GM12878 (cell line): ENCODE data around the gene UBE2C. TPM values are rescaled to one million over a fixed set of nuclear protein-coding genes. Genes with fewer than 3 reads are reported as not detected.

Source experiments
- ATAC-seq: fragments of 200-7000 bp; cut with Tn5 transposase; 3 replicates; pipeline ENCODE4 v1.9.1; 2020; ENCODE audit warnings: mild to moderate bottlenecking, moderate library complexity
- BruUV-seq: library from RNA; stranded (reverse); fragments of 400-500 nt; replicated peaks from 2 replicates; lab custom pipeline; 2021; lab: Mats Ljungman, UMichigan
- CTCF ChIA-PET: fragments of 300-600 bp; sonication (Branson Sonifier 250); formaldehyde crosslinking; extraction: SDS; loops from one replicate; lab custom pipeline; 2021; ENCODE audit warnings: inconsistent platforms; lab: Yijun Ruan, JAX
- POLR2A ChIA-PET: fragments of 350-600 bp; formaldehyde crosslinking; extraction: SDS; loops from one replicate; lab custom pipeline; 2021; ENCODE audit warnings: inconsistent platforms; lab: Charles Lee
- RAD21 ChIA-PET: fragments of 300-600 bp; sonication (Branson Sonifier 250); formaldehyde crosslinking; loops from one replicate; lab custom pipeline; 2023; ENCODE audit warnings: antibody characterized with exemption; ENCODE audit not compliant: unreplicated experiment; lab: Charles Lee
- SMC1A ChIA-PET: fragments of 300-600 bp; sonication (Branson Sonifier 250); formaldehyde crosslinking; loops from one replicate; lab custom pipeline; 2023; ENCODE audit not compliant: unreplicated experiment, uncharacterized antibody; lab: Charles Lee
- DNase-seq: peaks from one replicate; pipeline ENCODE4 v3.0.0-alpha.2; 2011; ENCODE audit warnings: low read depth, low spot score
- FAIRE-seq: peaks from 3 replicates; lab custom pipeline; 2011; peaks lifted over from hg19 to GRCh38; lab: Jason Lieb, UNC
- H2AFZ ChIP-seq: 2 replicates; pipeline ENCODE4 v1.6.0; 2011; ENCODE audit warnings: low read depth, low read length, control low read depth; ENCODE audit not compliant: control insufficient read depth
- H3K27ac ChIP-seq: 2 replicates; pipeline ENCODE4 v1.5.1; 2011; ENCODE audit warnings: control low read depth; ENCODE audit not compliant: control insufficient read depth, insufficient read depth
- H3K27me3 ChIP-seq, 2 experiments: replicated peaks in 1 of 2; 2 replicates each; pipeline versions ENCODE4 v1.6.0 to v1.6.1; 2011; ENCODE audit warnings: low read length in 1 of 2; ENCODE audit not compliant: control insufficient read depth in 2 of 2, insufficient read depth in 2 of 2
- H3K36me3 ChIP-seq, 2 experiments: 2 replicates each; pipeline ENCODE4 v1.5.1; 2011; ENCODE audit warnings: low read length in 1 of 2; ENCODE audit not compliant: control insufficient read depth in 2 of 2, insufficient read depth in 2 of 2
- H3K4me1 ChIP-seq: 2 replicates; pipeline ENCODE4 v1.6.1; 2011; ENCODE audit warnings: mild to moderate bottlenecking, low read length, moderate library complexity, mixed read lengths; ENCODE audit not compliant: control insufficient read depth, insufficient read depth
- H3K4me2 ChIP-seq: 2 replicates; pipeline ENCODE4 v1.6.0; 2011; ENCODE audit warnings: control low read depth; ENCODE audit not compliant: control insufficient read depth, insufficient read depth
- H3K4me3 ChIP-seq: fragments of 200-600 bp; sonication (generic); 2 replicates; pipeline ENCODE4 v1.5.1; 2016
- H3K79me2 ChIP-seq: 2 replicates; pipeline ENCODE4 v1.6.0; 2011; ENCODE audit warnings: low read length; ENCODE audit not compliant: control insufficient read depth, insufficient read depth
- H3K9ac ChIP-seq: 2 replicates; pipeline ENCODE4 v1.8.0; 2011; ENCODE audit warnings: low read length, control low read depth, mixed read lengths; ENCODE audit not compliant: control insufficient read depth, insufficient read depth
- H3K9me3 ChIP-seq: replicated peaks from 3 replicates; pipeline ENCODE4 v1.5.1; 2011; ENCODE audit warnings: mild to moderate bottlenecking, low read length; ENCODE audit not compliant: control insufficient read depth, insufficient read depth
- H4K20me1 ChIP-seq: 2 replicates; pipeline ENCODE4 v1.6.0; 2011; ENCODE audit not compliant: control insufficient read depth, insufficient read depth
- CHD4 ChIP-seq: fragments of 200-600 bp; sonication (generic); IDR thresholded peaks from 2 replicates; pipeline ENCODE4 v1.6.1; 2016; ENCODE audit warnings: mild to moderate bottlenecking
- CREB1 ChIP-seq: IDR thresholded peaks from 2 replicates; pipeline ENCODE4 v1.6.1; 2012; ENCODE audit warnings: low read depth, mild to moderate bottlenecking, inconsistent platforms
- HDGF ChIP-seq: fragments of 450-650 bp; IDR thresholded peaks from 2 replicates; pipeline ENCODE4 v1.6.1; 2016; ENCODE audit warnings: antibody characterized with exemption
- IRF4 ChIP-seq: IDR thresholded peaks from 2 replicates; pipeline ENCODE4 v1.6.1; 2011; ENCODE audit warnings: low read depth, low read length
- JUNB ChIP-seq: IDR thresholded peaks from 2 replicates; pipeline ENCODE4 v1.6.1; 2016; ENCODE audit warnings: antibody characterized with exemption, mild to moderate bottlenecking
- JUND ChIP-seq: IDR thresholded peaks from 2 replicates; pipeline ENCODE4 v1.6.1; 2012; ENCODE audit warnings: low read depth, mild to moderate bottlenecking, low read length, improper control_type of control experiment, moderate library complexity
- MTA3 ChIP-seq: IDR thresholded peaks from 2 replicates; pipeline ENCODE4 v1.6.1; 2012; ENCODE audit warnings: low read length, inconsistent platforms, borderline replicate concordance
- NFXL1 ChIP-seq: fragments of 450-650 bp; IDR thresholded peaks from 2 replicates; pipeline ENCODE4 v1.6.1; 2017; ENCODE audit warnings: antibody characterized with exemption, mild to moderate bottlenecking, borderline replicate concordance
- NRF1 ChIP-seq: conservative IDR thresholded peaks from 2 replicates; pipeline ENCODE4 v1.6.1; 2011; ENCODE audit warnings: mild to moderate bottlenecking, low read depth, low read length, improper control_type of control experiment
- POLR2A ChIP-seq: IDR thresholded peaks from 2 replicates; pipeline ENCODE4 v1.6.1; 2011; ENCODE audit warnings: low read depth, mild to moderate bottlenecking, low read length
- SIX5 ChIP-seq: IDR thresholded peaks from 2 replicates; pipeline ENCODE4 v1.6.1; 2011; ENCODE audit warnings: mild to moderate bottlenecking, low read depth, low read length, moderate library complexity; ENCODE audit not compliant: severe bottlenecking
- SMAD5 ChIP-seq: IDR thresholded peaks from 2 replicates; pipeline ENCODE4 v1.6.1; 2016; ENCODE audit warnings: antibody characterized with exemption, low read depth
- SRF ChIP-seq, 2 experiments: IDR thresholded peaks; 2 replicates each; pipeline ENCODE4 v1.6.1; 2011; ENCODE audit warnings: low read depth in 2 of 2, low read length in 2 of 2, mild to moderate bottlenecking in 1 of 2, moderate library complexity in 1 of 2
- TCF3 ChIP-seq: IDR thresholded peaks from 2 replicates; pipeline ENCODE4 v1.6.1; 2012; ENCODE audit warnings: low read depth, mild to moderate bottlenecking, low read length, borderline replicate concordance; ENCODE audit not compliant: insufficient read depth
- ZNF24 ChIP-seq: fragments of 450-650 bp; IDR thresholded peaks from 2 replicates; pipeline ENCODE4 v1.6.1; 2017; ENCODE audit warnings: antibody characterized with exemption, mild to moderate bottlenecking
- ZSCAN29 ChIP-seq: fragments of 450-650 bp; IDR thresholded peaks from 2 replicates; pipeline ENCODE4 v1.6.1; 2017; ENCODE audit warnings: mild to moderate bottlenecking, moderate library complexity
- WGBS: methylation state at CpG from one replicate; pipeline ENCODE4 v1.1.6; 2016; ENCODE audit warnings: low lambda C conversion rate; ENCODE audit not compliant: insufficient replicate concordance, insufficient coverage; ENCODE audit errors: missing lambda C conversion rate; 5-methylcytosine and 5-hydroxymethylcytosine counted together
- in situ Hi-C: fragments of 300-500 bp; cut with MboI; formaldehyde crosslinking; loops from 9 replicates; pipeline ENCODE4 v1.14.3; 2018; ENCODE audit warnings: mixed read lengths
- intact Hi-C: fragments of 100-400 bp; cut with micrococcal nuclease; formaldehyde crosslinking; loops from one replicate; pipeline ENCODE4 v1.14.2; 2022; ENCODE audit not compliant: unreplicated experiment
- polyA plus RNA-seq, 11 experiments: library from polyadenylated mRNA; depleted of rRNA in 4 of 11; unstranded in 6 of 11; stranded (reverse) in 5 of 11; fragments of >200 nt; fragmentation: Nextera tagmentation in 4 of 11; fragmentation: Illumina TruSeq in 1 of 11; extraction: Ambion mirVana in 4 of 11; extraction: Trizol in 1 of 11; gene quantifications; 1 replicate in 1 of 11; 2 replicates in 10 of 11; pipeline versions ENCODE4 v1.2.1 to v1.2.3, GENCODE V29; 2011 to 2016; ENCODE audit warnings: inconsistent platforms in 2 of 11, missing spikeins in 2 of 11, low read depth in 1 of 11
- total RNA-seq, 4 experiments: library from RNA; depleted of rRNA in 3 of 4; stranded (reverse); fragments of >200 nt in 3 of 4; fragmentation: Illumina TruSeq in 1 of 4; extraction: Trizol in 1 of 4; gene quantifications; 2 replicates each; pipeline versions ENCODE4 v1.2.1 to v1.2.3, GENCODE V29; 2013 to 2021
- TF ChIP-seq, protein P1 (sequence below): IDR thresholded peaks from 2 replicates; pipeline ENCODE4 v1.6.1; 2011; ENCODE audit warnings: low read depth, mild to moderate bottlenecking, low read length, moderate library complexity, borderline replicate concordance; ENCODE audit errors: extremely low read depth
- TF ChIP-seq, protein P2 (sequence below): IDR thresholded peaks from 2 replicates; pipeline ENCODE4 v1.6.1; 2011; ENCODE audit warnings: low read depth, low read length, improper control_type of control experiment, borderline replicate concordance
- TF ChIP-seq, protein P3 (sequence below), 3 experiments: IDR thresholded peaks in 2 of 3; conservative IDR thresholded peaks in 1 of 3; 2 replicates each; pipeline ENCODE4 v1.5.1; 2011; ENCODE audit warnings: low read depth in 3 of 3, low read length in 3 of 3, mild to moderate bottlenecking in 3 of 3, control low read depth in 2 of 3, moderate library complexity in 2 of 3, inconsistent platforms in 1 of 3, mixed read lengths in 1 of 3; ENCODE audit not compliant: control insufficient read depth in 2 of 3, insufficient read depth in 1 of 3; ENCODE audit errors: extremely low read depth in 1 of 3
- TF ChIP-seq, protein P4 (sequence below): fragments of 450-650 bp; IDR thresholded peaks from 2 replicates; pipeline ENCODE4 v1.6.1; 2017; ENCODE audit warnings: borderline replicate concordance

Gene UBE2C
- total and polyA plus RNA-seq, 10 of the 15 experiments (the other 5 are each of a cell fraction or from before 2014, with no cell fraction given) = 86.2 to 412 (median 176) TPM

DNA sequence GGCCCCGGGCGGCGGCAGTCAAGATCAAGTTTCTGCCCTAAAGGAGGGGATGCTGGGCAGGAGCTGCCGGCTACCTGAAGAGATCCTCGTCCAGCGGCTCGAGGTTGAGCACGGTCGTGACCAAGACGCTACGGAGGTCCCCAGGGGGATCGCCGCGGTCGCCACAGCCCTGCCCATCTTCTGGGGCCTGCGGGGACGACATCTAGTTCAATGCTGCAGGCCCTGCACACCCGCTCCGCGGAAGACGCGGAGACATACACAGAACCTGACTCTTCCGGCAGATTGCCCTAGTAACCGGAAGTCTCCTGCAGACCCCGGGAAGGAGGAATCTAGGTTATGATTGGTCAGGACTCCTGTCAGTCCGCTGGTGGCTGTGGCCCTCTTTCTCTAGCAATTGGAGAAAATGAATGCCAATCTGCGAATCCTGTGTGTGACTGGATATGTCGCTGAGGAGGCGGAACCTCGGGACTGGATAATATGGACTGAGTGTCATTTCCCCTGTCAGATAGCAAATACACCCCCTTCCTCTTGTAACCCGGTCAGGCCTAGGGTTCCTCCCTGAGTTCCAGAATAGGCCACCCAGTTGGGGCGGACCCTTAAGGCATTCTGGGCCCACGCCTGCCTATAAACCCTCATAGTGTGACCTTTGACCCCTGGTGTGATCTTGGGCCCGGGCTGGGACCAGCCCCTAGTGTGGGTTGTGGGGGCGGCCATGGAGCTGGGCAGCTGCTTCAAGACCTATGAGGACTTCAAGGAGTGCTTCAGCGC, 44.9 kb downstream of the UBE2C start, which contains the start of the genes ACOT8 and ZSWIM3:
ACOT8 (minus strand) TSS at position 279 of the 768 bp plus-strand sequence; CDS start at position 202, 77 bp downstream.
ZSWIM3 (plus strand) TSS at position 501 of the 768 bp plus-strand sequence; CDS start at position 713, 212 bp downstream.
- POLR2A ChIA-PET = interaction anchor here (0.7 to 2.3 kb wide), 11 partner anchors 24 to 1594 kb away, joined by 3 to 16 read pairs (median 4); partner anchors contain the start of genes CTSA, NEURL2, PCIF1 and UBE2C
- FAIRE-seq = peak; percentile 97
- no TSS peak for BruUV-seq
- TF ChIP-seq, protein P1, sequence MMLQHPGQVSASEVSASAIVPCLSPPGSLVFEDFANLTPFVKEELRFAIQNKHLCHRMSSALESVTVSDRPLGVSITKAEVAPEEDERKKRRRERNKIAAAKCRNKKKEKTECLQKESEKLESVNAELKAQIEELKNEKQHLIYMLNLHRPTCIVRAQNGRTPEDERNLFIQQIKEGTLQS = no peak
- TF ChIP-seq CHD4 (no peak), NFXL1 (no peak), SMAD5 (peak; percentile 68), HDGF (no peak), TCF3 (no peak), ZSCAN29 (no peak), JUND (0 out of 2 replicates have a peak, but pooled peaks have one; percentile 32), IRF4 (peak; percentile 17; the same call in 1 of the 2 replicates), MTA3 (no peak), JUNB (no peak), NRF1 (no peak), CREB1 (peak; percentile 83), SIX5 (no peak), ZNF24 (no peak), SRF (IDR thresholded peaks at IDR 0.05; ENCODE audit: low read depth in 2 of 2, low read length in 2 of 2) (peak in 1 of 2 experiments; percentile 34; a peak in 1 of 4 replicates), POLR2A (peak; percentile 91)
- TF ChIP-seq, protein P2, sequence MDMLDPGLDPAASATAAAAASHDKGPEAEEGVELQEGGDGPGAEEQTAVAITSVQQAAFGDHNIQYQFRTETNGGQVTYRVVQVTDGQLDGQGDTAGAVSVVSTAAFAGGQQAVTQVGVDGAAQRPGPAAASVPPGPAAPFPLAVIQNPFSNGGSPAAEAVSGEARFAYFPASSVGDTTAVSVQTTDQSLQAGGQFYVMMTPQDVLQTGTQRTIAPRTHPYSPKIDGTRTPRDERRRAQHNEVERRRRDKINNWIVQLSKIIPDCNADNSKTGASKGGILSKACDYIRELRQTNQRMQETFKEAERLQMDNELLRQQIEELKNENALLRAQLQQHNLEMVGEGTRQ = no peak
- TF ChIP-seq, protein P3, sequence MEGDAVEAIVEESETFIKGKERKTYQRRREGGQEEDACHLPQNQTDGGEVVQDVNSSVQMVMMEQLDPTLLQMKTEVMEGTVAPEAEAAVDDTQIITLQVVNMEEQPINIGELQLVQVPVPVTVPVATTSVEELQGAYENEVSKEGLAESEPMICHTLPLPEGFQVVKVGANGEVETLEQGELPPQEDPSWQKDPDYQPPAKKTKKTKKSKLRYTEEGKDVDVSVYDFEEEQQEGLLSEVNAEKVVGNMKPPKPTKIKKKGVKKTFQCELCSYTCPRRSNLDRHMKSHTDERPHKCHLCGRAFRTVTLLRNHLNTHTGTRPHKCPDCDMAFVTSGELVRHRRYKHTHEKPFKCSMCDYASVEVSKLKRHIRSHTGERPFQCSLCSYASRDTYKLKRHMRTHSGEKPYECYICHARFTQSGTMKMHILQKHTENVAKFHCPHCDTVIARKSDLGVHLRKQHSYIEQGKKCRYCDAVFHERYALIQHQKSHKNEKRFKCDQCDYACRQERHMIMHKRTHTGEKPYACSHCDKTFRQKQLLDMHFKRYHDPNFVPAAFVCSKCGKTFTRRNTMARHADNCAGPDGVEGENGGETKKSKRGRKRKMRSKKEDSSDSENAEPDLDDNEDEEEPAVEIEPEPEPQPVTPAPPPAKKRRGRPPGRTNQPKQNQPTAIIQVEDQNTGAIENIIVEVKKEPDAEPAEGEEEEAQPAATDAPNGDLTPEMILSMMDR (IDR thresholded peaks at IDR 0.05 in 2 of 3, conservative IDR thresholded peaks at IDR 0.05 in 1 of 3; ENCODE audit: control insufficient read depth in 2 of 3, extremely low read depth in 1 of 3, insufficient read depth in 1 of 3, low read depth in 3 of 3, low read length in 3 of 3) = no peak
- TF ChIP-seq, protein P4, sequence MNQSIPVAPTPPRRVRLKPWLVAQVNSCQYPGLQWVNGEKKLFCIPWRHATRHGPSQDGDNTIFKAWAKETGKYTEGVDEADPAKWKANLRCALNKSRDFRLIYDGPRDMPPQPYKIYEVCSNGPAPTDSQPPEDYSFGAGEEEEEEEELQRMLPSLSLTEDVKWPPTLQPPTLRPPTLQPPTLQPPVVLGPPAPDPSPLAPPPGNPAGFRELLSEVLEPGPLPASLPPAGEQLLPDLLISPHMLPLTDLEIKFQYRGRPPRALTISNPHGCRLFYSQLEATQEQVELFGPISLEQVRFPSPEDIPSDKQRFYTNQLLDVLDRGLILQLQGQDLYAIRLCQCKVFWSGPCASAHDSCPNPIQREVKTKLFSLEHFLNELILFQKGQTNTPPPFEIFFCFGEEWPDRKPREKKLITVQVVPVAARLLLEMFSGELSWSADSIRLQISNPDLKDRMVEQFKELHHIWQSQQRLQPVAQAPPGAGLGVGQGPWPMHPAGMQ = no peak

More for the DNA sequence above, 44.9 kb downstream of the UBE2C start, which contains the start of the genes ACOT8 and ZSWIM3:
- ChIA-PET SMC1A (interaction anchor here (0.8 to 1.5 kb wide), 5 partner anchors 11 to 103 kb away, joined by 3 to 5 read pairs (median 4); partner anchors contain the start of genes PCIF1 and ZSWIM1), RAD21 (interaction anchor here (0.9 to 1.8 kb wide), 3 partner anchors 15 to 104 kb away, joined by 3 to 6 read pairs (median 5); partner anchors contain the start of gene ZSWIM1), CTCF (interaction anchor here (1.0 to 2.6 kb wide), 10 partner anchors 15 to 113 kb away, joined by 3 to 11 read pairs (median 4); partner anchors contain the start of gene ZSWIM1)
- H3K9me3 ChIP-seq = no peaks in the 10 kb centered on the region
- H3K4me1 ChIP-seq = peaks cover 8% of the 10 kb centered on the region
- H3K27me3 ChIP-seq = no peaks in the 10 kb centered on the region
- in situ Hi-C loops (no loop called here), intact Hi-C loops (loop anchor here (2.0 to 5.0 kb wide), 3 partner anchors 34 to 78 kb away; partner anchors contain the start of genes CTSA, NEURL2, PCIF1 and UBE2C)
- H3K27ac ChIP-seq = peak within 1 kb of the TSS; percentile 96
- H3K79me2 ChIP-seq = peaks cover 19% of the 10 kb centered on the region
- under 1% methylated on average over 36 of the region's 36 CpGs for WGBS
- no peaks in the 10 kb centered on the region for H3K36me3 ChIP-seq
- H2AFZ ChIP-seq = peak within 1 kb of the TSS; percentile 98
- DNase-seq = peak; percentile 100
- peak within 1 kb of the TSS; percentile 89 for H3K9ac ChIP-seq
- no peaks in the 10 kb centered on the region for H4K20me1 ChIP-seq
- H3K4me2 ChIP-seq = peak within 1 kb of the TSS; percentile 98
- peak; percentile 98 for ATAC-seq
- peak within 1 kb of the TSS; percentile 97 for H3K4me3 ChIP-seq
